Liver (tissue), 9 donors: ENCODE measurements around the gene NHERF2. TPM values are rescaled to one million over a fixed set of nuclear protein-coding genes. Genes with fewer than 3 reads are reported as not detected.
"Not testable (repeated sequence)": the region's sequence is repeated elsewhere in the genome, so short reads cannot be mapped to it uniquely, and the experiment has no call there.

Source experiments
- DNase-seq: peaks from one replicate; pipeline ENCODE4 v3.0.0-alpha.2; 2017; ENCODE audit warnings: low spot score
- H3K27ac ChIP-seq, 2 donors: one replicate each; pipeline ENCODE4 v1.7.0; 2013; ENCODE audit warnings: inconsistent platforms in 2 of 2, low read length in 2 of 2, control low read depth in 1 of 2, low read depth in 1 of 2, mild to moderate bottlenecking in 1 of 2
- H3K27me3 ChIP-seq, 4 donors: one replicate each; pipeline versions ENCODE4 v1.6.1 to v1.7.0; 2013; ENCODE audit warnings: low read length in 3 of 4, inconsistent platforms in 1 of 4, mild to moderate bottlenecking in 1 of 4, moderate library complexity in 1 of 4; ENCODE audit not compliant: control insufficient read depth in 4 of 4, insufficient read depth in 4 of 4
- H3K36me3 ChIP-seq, 4 donors: one replicate each; pipeline versions ENCODE4 v1.6.1 to v1.7.0; 2013; ENCODE audit warnings: low read length in 3 of 4, mild to moderate bottlenecking in 3 of 4, low read depth in 1 of 4, moderate library complexity in 1 of 4; ENCODE audit not compliant: control insufficient read depth in 4 of 4, insufficient read depth in 3 of 4
- H3K4me1 ChIP-seq, 4 donors: one replicate each; pipeline versions ENCODE4 v1.6.1 to v1.7.0; 2013; ENCODE audit warnings: low read length in 3 of 4, mild to moderate bottlenecking in 3 of 4, moderate library complexity in 1 of 4; ENCODE audit not compliant: control insufficient read depth in 4 of 4, insufficient read depth in 4 of 4
- H3K4me3 ChIP-seq, 3 donors: one replicate each; pipeline versions ENCODE4 v1.6.1 to v1.7.0; 2013; ENCODE audit warnings: low read length in 3 of 3, control low read depth in 1 of 3, low read depth in 1 of 3, mild to moderate bottlenecking in 1 of 3
- H3K9ac ChIP-seq, 2 donors: one replicate each; pipeline ENCODE4 v1.7.0; 2013; ENCODE audit warnings: low read length in 2 of 2, mild to moderate bottlenecking in 2 of 2, moderate library complexity in 2 of 2, control low read depth in 1 of 2, low read depth in 1 of 2
- H3K9me3 ChIP-seq, 4 donors: one replicate each; pipeline versions ENCODE4 v1.6.1 to v1.7.0; 2013; ENCODE audit warnings: low read length in 3 of 4; ENCODE audit not compliant: control insufficient read depth in 4 of 4
- CTCF ChIP-seq: fragments of 150-350 bp; IDR thresholded peaks from 2 replicates; pipeline ENCODE4 v1.5.1; 2017; ENCODE audit warnings: improper control_type of control experiment, low read depth, low read length; ENCODE audit not compliant: missing input control
- EGR1 ChIP-seq, 2 donors: IDR thresholded peaks; 2 replicates each; pipeline ENCODE4 v1.6.1; 2016 to 2018; ENCODE audit warnings: antibody characterized with exemption in 2 of 2, low read depth in 2 of 2
- FOXA2 ChIP-seq: IDR thresholded peaks from 2 replicates; pipeline ENCODE4 v1.6.1; 2016; ENCODE audit warnings: antibody characterized with exemption
- HNF4A ChIP-seq, 2 donors: conservative IDR thresholded peaks; 2 replicates each; pipeline ENCODE4 v1.6.1; 2016; ENCODE audit warnings: antibody characterized with exemption in 2 of 2, mild to moderate bottlenecking in 2 of 2
- NR2F2 ChIP-seq: IDR thresholded peaks from 2 replicates; pipeline ENCODE4 v1.6.1; 2016; ENCODE audit warnings: antibody characterized with exemption
- RAD21 ChIP-seq, 2 donors: IDR thresholded peaks; 2 replicates each; pipeline ENCODE4 v1.6.1; 2016; ENCODE audit warnings: antibody characterized with exemption in 2 of 2, mild to moderate bottlenecking in 2 of 2
- RXRA ChIP-seq, 2 donors: IDR thresholded peaks; 2 replicates each; pipeline ENCODE4 v1.6.1; 2017 to 2018; ENCODE audit warnings: antibody characterized with exemption in 2 of 2, mild to moderate bottlenecking in 1 of 2
- SP1 ChIP-seq: IDR thresholded peaks from 2 replicates; pipeline ENCODE4 v1.6.1; 2018; ENCODE audit warnings: antibody characterized with exemption, mild to moderate bottlenecking
- YY1 ChIP-seq: IDR thresholded peaks from 2 replicates; pipeline ENCODE4 v1.6.1; 2016; ENCODE audit warnings: antibody characterized with exemption, mild to moderate bottlenecking
- WGBS: extraction: QIAGEN DNeasy Blood & Tissue Kit; methylation state at CpG from one replicate; pipeline ENCODE4 v1.1.7; 2013; 5-methylcytosine and 5-hydroxymethylcytosine counted together
- polyA plus RNA-seq, 2 donors: library from polyadenylated mRNA; stranded (reverse) in 1 of 2; unstranded in 1 of 2; fragments of 200-250 nt in 1 of 2; fragments of >200 nt in 1 of 2; fragmentation: Nextera tagmentation in 1 of 2; extraction: Ambion mirVana in 1 of 2; gene quantifications; one replicate each; pipeline versions ENCODE4 v1.2.1 to v1.2.3, GENCODE V29; 2013 to 2015
- total RNA-seq, 2 donors: library from RNA; depleted of rRNA; stranded (reverse); fragments of >200 nt; gene quantifications; one replicate each; pipeline ENCODE4 v1.2.3, GENCODE V29; 2014
- donor health status: healthy.
- donor health status: healthy.
- donor health status: healthy.
- donor health status: healthy.
- donor health status: healthy.

NHERF2 gene
- total and polyA plus RNA-seq, 4 donors: 36.6 to 205 (median 74.1) TPM

- no peak for DNase-seq
- H3K27ac ChIP-seq: peak overlapping the region; percentile 68 to 84
- H3K9ac ChIP-seq: no peak overlapping the region
- H3K27me3 ChIP-seq: no peaks in the 10 kb centered on the region
- no peak overlapping the region for H3K4me3 ChIP-seq
- TF ChIP-seq NR2F2: peak; percentile 64
- TF ChIP-seq SP1: peak; percentile 47
- TF ChIP-seq FOXA2: no peak
- H3K36me3 ChIP-seq: no peaks in the 10 kb centered on the region
- H3K4me1 ChIP-seq: peaks cover 26 to 83% (median 66%) of the 10 kb centered on the region in 4 donors
- H3K9me3 ChIP-seq: no peaks in the 10 kb centered on the region
- WGBS: 61% methylated on average over 11 of the region's 11 CpGs
Observed at GRCh38 chr16:2031081-2031577, 4.4 kb downstream of the NHERF2 start.

DNA sequence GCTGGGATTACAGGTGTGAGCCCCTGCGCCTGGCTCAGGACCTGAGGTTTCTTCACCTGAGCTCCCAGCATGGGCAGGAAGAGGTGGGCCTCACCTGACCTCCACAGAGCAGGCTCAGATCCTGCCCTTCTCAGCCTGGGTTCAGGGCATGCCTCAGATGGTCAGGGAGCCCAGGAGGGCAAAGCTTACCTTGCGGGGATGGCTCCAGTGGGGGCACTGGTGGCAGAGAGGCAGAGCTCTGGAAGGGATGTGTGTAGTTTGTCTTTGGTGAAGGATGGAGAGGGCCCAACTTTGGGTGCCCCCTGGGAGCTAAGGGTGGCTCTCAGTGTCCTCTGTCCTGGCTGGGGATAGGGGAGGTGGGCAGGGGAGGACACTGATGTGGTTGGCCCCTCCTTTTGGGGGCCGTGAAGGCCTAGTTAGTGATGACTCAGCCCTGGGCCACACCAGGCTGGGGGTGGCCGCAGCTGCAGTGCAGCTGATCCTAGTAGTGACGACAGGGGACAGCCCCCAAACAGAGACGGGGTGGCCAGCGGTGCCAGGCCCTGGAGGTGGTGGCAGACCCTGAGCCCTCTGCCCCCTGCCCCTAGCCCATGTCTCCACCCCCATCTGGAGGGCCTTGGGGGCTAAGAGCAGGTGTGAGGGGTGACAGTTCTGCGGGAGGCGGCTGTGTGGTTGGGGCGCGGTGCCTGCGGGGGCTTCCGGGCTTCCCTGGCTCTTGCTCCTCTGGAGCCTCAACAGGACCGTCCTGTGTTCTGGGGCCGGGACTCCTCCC, 5.8 kb downstream of the NHERF2 start:
- no peaks in the 10 kb centered on the region for H3K27me3 ChIP-seq
- no peak for DNase-seq
- peak overlapping the region; percentile 93 to 97 for H3K27ac ChIP-seq
- peaks cover 23 to 89% (median 67%) of the 10 kb centered on the region in 4 donors for H3K4me1 ChIP-seq
- no peaks in the 10 kb centered on the region for H3K9me3 ChIP-seq
- WGBS: 63% methylated on average over 15 of the region's 15 CpGs
- no peak for TF ChIP-seq FOXA2
- no peak for TF ChIP-seq HNF4A (conservative IDR thresholded peaks at IDR 0.05)
- peak; percentile 62 for TF ChIP-seq NR2F2
- H3K36me3 ChIP-seq: peaks cover 0 to 2% (median 0%) of the 10 kb centered on the region in 4 donors
- peak overlapping the region in 1 of 3 donors; percentile 34 for H3K4me3 ChIP-seq
- H3K9ac ChIP-seq: peak overlapping the region; percentile 70 to 74

DNA sequence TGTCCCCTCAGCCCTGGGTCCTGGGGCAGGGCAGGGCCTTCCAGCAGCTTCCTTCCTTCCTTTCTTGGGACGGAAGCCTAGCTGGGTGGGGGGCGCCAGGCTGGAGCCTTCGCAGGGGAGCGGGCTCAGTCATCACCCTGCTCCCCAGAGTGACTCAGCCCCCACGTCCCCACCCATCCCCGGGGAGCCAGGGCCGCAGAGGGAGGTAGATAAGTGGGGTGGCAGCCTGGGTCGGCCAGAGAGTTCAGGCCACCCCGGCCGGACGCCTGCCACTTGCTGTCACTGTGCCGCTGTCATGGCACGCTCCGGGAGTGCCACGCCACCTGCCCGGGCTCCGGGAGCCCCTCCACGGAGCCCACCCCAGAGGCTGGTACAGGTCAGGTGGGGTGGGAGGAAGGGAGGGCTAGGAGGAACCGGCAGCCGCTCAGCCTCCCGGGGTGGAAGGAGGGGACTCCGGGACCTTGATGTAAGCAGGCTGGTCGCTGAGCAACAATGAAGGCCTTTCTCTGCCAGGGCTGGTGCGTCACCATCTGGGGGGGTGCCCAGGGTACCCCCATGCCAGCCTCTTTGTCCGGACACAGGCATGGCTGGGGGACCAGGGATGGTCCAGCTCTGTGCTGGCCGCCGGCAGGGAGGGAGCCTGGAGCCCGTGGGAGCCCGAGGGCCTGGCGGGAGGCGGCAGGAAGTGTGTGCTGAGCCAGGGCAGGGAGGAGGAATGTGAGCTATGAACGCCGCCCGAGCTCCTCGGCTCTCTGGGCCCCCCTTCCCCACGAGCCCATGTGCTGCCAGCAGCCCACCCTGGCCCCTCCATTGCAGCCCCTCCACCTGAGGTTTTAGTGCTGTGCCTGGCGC, 6.6 kb downstream of the NHERF2 start:
- Histone ChIP-seq H3K27ac (peak overlapping the region; percentile 93 to 97), H3K9me3 (no peaks in the 10 kb centered on the region), H3K36me3 (peaks cover 0 to 2% (median 0%) of the 10 kb centered on the region in 4 donors), H3K27me3 (no peaks in the 10 kb centered on the region), H3K4me1 (peaks cover 22 to 88% (median 65%) of the 10 kb centered on the region in 4 donors), H3K4me3 (peak overlapping the region; percentile 26 to 53 (median 34)), H3K9ac (peak overlapping the region; percentile 70 to 81)
- no peak for TF ChIP-seq CTCF
- TF ChIP-seq NR2F2: peak; percentile 2
- DNase-seq: no peak
- WGBS: 19% methylated on average over 37 of the region's 37 CpGs

- not testable (repeated sequence) for H3K9me3 ChIP-seq, H3K27me3 ChIP-seq, H3K36me3 ChIP-seq, DNase-seq
- Histone ChIP-seq H3K27ac (peak overlapping the region; percentile 93 to 98), H3K9ac (peak overlapping the region; percentile 57 to 81), H3K4me1 (peaks cover 20 to 87% (median 62%) of the 10 kb centered on the region in 4 donors), H3K4me3 (peak overlapping the region; percentile 26 to 53 (median 34))
- TF ChIP-seq EGR1 (IDR thresholded peaks at IDR 0.05; ENCODE audit: low read depth in 2 of 2) (peak in 1 of 2 donors; percentile 41), YY1 (peak; percentile 54), HNF4A (conservative IDR thresholded peaks at IDR 0.05) (peak; percentile 36 to 66), RXRA (IDR thresholded peaks at IDR 0.05) (peak; percentile 32 to 52), RAD21 (IDR thresholded peaks at IDR 0.05) (peak in 1 of 2 donors; percentile 7), SP1 (peak; percentile 81)
- 16% methylated on average over 16 of the region's 32 CpGs for WGBS
Observed at GRCh38 chr16:2033909-2034695, 7.4 kb downstream of the NHERF2 start.
